Measurements from ENCODE around the gene HMGCR.
A peak's percentile ranks its signal among the peaks of the same experiment; 100 is the strongest.
"Not testable (repeated sequence)": the region's sequence is repeated elsewhere in the genome, so short reads cannot be mapped to it uniquely, and the experiment has no call there.

HMGCR gene

DNA sequence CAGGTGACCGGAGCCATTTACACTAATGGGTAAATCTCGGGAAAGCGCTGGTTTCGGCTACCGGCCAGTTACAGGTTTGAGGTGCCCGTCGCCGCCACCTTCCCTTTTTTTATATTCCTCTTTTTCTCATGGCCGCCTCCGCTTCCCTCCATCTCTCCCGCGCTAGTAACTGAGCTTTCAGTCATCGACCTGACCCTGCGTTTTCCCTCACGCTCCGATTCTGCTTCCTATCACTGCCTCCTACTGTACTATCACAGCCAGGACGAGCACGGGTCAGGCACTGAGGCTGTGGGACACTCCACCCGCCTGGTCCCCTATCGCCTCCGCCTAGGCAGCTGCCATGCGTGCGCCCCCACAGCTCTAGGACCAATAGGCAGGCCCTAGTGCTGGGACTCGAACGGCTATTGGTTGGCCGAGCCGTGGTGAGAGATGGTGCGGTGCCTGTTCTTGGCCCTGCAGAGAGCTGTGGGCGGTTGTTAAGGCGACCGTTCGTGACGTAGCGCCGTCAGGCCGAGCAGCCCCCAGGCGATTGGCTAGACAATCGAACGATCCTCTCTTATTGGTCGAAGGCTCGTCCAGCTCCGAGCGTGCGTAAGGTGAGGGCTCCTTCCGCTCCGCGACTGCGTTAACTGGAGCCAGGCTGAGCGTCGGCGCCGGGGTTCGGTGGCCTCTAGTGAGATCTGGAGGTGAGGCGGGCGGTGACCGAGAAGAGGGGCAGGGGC is at the start of gene HMGCR:
TSS of gene HMGCR (plus strand) at position 606 of the 722 bp plus-strand sequence. CDS start 5,386 bp downstream, outside the sequence.
- peak; percentile 96 for DNase-seq
- ATAC-seq: peak; percentile 99
- Mint-ChIP-seq H3K36me3 (ENCODE audit: low read depth) (peaks cover 16% of the 10 kb centered on the region), H3K9me3 (no peaks in the 10 kb centered on the region), H3K27ac (no peak within 1 kb of the TSS), H3K4me3 (no peak within 1 kb of the TSS), H3K4me1 (peaks cover 33% of the 10 kb centered on the region), H3K27me3 (no peaks in the 10 kb centered on the region)

DNA sequence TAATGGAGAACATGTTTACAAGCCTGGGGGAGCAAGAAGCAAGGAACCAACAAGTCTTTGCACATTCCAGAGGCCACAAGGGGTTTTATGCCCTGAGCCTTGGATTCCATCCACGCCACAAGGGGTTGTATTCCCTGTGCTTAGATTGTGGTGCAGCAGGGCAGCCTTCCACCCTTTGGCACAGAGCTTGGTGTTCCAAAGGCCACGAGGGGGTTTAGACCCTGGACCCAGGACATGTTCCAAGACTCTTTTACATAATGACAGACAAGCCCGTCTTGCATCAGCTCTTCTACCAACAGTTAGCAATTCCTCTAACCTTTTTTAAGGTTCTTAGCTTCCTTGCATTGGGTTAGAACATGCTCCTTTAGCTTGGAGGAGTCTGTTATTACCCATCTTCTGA is 45.2 kb upstream of the HMGCR start:
- not testable (repeated sequence) for ATAC-seq; H3K9me3 Mint-ChIP-seq; DNase-seq; H3K27ac Mint-ChIP-seq; H3K4me3 Mint-ChIP-seq; H3K27me3 Mint-ChIP-seq; H3K4me1 Mint-ChIP-seq; H3K36me3 Mint-ChIP-seq (ENCODE audit: low read depth)

DNA sequence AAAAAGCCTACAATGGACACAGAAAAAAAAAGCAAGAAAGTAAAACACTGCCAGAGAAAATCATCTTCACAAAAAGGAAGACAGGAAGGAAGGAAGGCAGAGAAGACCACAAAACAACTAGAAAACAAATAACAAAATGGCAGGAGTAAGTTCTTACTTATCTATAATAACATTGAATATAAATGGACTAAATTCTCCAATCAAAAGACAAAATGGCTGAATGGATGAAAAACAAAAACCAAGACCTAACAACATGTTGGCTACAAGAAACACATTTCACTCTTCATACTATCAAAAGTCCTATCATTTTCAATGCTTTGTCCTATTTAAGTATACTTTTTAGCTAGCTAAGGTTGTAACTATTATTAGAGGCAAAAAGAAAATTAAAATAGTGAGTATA is 36.9 kb upstream of the HMGCR start:
- Mint-ChIP-seq H3K27ac (no peak overlapping the region), H3K4me3 (no peak overlapping the region), H3K27me3 (no peaks in the 10 kb centered on the region), H3K36me3 (ENCODE audit: low read depth) (no peaks in the 10 kb centered on the region), H3K4me1 (no peaks in the 10 kb centered on the region), H3K9me3 (peaks cover 10% of the 10 kb centered on the region)
- ATAC-seq (no peak), DNase-seq (no peak)

DNA sequence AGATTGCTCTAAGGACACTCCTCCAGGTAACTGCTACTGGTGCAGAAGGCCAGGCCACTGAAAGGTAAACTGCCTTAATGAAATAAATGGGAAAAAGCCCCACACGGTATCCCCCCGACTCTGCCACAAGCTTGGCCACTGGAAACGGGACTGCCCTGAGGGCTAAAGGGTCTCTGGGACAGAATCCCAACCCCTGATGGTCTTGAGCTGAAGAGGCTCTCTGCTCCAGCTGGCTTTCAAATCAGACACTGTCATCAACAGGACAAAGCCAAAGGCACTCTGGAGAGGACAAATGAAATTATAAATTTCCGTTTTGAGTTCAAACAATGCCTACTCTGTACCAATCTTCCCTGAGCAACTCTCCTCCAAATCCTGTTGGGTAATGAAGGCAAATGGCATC is 33.6 kb upstream of the HMGCR start:
- ATAC-seq (no peak), DNase-seq (no peak)
- H3K27me3 Mint-ChIP-seq: peaks cover 4% of the 10 kb centered on the region
- no peak overlapping the region for H3K4me3 Mint-ChIP-seq
- peaks cover 5% of the 10 kb centered on the region for H3K9me3 Mint-ChIP-seq
- H3K27ac Mint-ChIP-seq: no peak overlapping the region
- H3K4me1 Mint-ChIP-seq: no peaks in the 10 kb centered on the region
- H3K36me3 Mint-ChIP-seq (ENCODE audit: low read depth): no peaks in the 10 kb centered on the region

DNA sequence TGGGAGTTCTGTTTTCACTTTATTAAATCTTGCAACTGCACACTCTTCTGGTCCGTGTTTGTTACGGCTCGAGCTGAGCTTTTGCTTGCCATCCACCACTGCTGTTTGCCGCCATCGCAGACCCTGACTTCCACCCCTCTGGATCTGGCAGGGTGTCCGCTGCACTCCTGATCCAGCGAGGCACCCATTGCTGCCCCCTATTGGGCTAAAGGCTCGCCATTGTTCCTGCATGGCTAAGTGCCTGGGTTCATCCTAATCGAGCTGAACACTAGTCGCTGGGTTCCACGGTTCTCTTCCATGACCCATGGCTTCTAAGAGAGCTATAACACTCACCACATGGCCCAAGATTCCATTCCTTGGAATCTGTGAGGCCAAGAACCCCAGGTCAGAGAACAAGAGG is 32.5 kb upstream of the HMGCR start:
- DNase-seq; H3K36me3 Mint-ChIP-seq (ENCODE audit: low read depth); H3K27ac Mint-ChIP-seq; H3K4me1 Mint-ChIP-seq; H3K27me3 Mint-ChIP-seq; H3K9me3 Mint-ChIP-seq; ATAC-seq; H3K4me3 Mint-ChIP-seq: not testable (repeated sequence)

DNA sequence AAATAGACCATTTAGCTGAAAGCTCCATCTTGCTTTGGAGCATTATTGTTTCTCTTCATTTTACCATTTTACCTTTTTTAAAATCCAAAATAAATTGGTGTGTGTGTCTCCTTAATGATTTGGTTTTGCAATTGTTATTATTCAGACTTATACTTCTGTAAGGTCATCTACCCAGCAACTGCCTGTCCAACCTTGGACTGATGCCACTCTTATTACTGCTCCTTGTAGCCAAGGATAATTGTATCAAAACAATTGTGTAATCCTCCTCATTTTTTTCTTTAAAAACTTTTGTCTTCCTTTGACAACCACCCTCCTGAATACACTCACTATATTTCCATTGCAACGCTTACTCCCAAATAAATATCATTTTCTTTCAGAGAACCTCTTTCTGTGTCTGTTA is 30.3 kb upstream of the HMGCR start:
- H3K9me3 Mint-ChIP-seq: no peaks in the 10 kb centered on the region
- no peaks in the 10 kb centered on the region for H3K4me1 Mint-ChIP-seq
- no peak for ATAC-seq
- peaks cover 4% of the 10 kb centered on the region for H3K27me3 Mint-ChIP-seq
- no peak overlapping the region for H3K4me3 Mint-ChIP-seq
- H3K27ac Mint-ChIP-seq: no peak overlapping the region
- DNase-seq: no peak
- H3K36me3 Mint-ChIP-seq (ENCODE audit: low read depth): no peaks in the 10 kb centered on the region

DNA sequence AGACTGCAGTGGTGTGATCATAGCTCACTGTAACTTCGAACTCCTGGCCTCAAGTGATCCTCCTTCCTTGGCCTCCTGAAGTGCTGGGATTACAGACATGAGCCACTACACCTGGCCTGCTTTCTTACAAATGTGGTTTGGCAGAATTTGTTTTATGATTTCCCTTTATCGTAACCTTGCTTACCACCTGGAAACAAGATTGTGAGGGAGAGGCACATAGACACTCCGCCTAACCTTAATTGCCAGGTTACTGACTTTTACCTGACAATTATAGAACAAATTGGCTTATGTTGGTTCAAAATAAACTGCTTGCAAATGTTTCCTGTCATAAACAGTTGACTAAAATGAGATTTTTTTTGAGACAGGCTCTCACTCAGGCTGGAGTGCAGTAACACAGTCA is 26.8 kb upstream of the HMGCR start:
- Mint-ChIP-seq H3K27me3 (peaks cover 4% of the 10 kb centered on the region), H3K36me3 (ENCODE audit: low read depth) (no peaks in the 10 kb centered on the region), H3K27ac (no peak overlapping the region), H3K4me1 (no peaks in the 10 kb centered on the region), H3K4me3 (no peak overlapping the region), H3K9me3 (no peaks in the 10 kb centered on the region)
- ATAC-seq (no peak), DNase-seq (no peak)

DNA sequence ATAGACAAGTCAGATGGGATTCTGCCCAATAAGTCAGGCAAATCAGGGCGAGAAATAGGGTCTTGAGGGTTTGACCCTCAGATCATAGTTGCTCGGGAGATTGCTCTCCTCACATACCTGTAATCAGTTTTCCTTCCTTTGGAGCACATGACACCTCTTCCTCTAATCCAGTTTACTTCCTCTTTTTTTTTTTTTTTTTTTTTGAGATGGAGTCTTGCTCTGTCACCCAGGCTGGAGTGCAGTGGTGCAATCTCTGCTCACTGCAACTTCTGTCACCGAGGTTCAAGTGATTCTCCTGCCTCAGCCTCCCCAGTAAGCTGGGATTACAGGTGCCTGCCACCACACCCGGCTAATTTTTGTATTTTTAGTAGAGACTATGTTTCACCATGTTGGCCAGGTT is 17.9 kb upstream of the HMGCR start:
- H3K9me3 Mint-ChIP-seq; H3K36me3 Mint-ChIP-seq (ENCODE audit: low read depth); H3K4me3 Mint-ChIP-seq; H3K27ac Mint-ChIP-seq; H3K27me3 Mint-ChIP-seq; DNase-seq; ATAC-seq: not testable (repeated sequence)
- H3K4me1 Mint-ChIP-seq: peaks cover 15% of the 10 kb centered on the region

DNA sequence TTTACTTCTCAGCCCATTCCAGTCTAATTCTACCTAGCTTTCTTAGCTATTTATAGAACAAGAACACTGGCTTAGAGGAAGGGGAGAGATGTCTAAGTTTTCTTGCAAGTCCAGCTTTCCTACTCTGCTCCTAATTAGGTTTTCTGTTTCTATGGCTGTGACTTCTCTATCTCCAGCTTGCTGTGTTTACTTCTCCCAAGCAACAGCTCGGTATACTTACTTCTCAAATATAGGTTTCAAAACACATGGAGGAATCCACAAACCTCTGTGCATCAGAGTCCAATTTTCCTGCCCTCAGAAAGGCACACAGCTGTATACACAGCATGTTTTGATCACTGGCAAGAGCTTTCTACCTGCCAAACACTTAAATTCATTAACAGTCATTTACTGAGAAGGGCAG is 17.4 kb upstream of the HMGCR start:
- no peak for DNase-seq
- H3K4me1 Mint-ChIP-seq: peaks cover 20% of the 10 kb centered on the region
- ATAC-seq: no peak
- no peak overlapping the region for H3K27ac Mint-ChIP-seq
- peaks cover 4% of the 10 kb centered on the region for H3K27me3 Mint-ChIP-seq
- H3K36me3 Mint-ChIP-seq (ENCODE audit: low read depth): no peaks in the 10 kb centered on the region
- H3K4me3 Mint-ChIP-seq: no peak overlapping the region
- no peaks in the 10 kb centered on the region for H3K9me3 Mint-ChIP-seq

DNA sequence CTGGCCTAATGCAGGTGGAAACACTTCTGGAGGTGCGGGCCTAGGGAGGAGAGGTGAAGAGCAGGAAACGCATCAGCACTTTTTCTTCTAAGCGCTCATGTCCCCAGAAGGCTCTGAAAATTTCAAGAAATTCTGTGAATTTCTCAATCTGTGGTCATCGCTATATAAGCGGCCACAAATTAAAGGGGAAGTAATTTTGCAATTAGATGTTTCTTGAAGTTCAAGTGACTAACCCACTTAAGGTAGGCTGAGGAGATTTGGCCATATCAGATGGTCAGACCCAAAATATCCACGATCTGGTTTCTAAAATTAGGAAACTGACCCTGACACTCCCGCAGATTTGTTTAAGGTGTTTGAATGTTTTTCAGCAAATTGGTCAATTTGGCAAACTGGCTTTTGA is 16.6 kb upstream of the HMGCR start:
- DNase-seq: no peak
- no peaks in the 10 kb centered on the region for H3K36me3 Mint-ChIP-seq (ENCODE audit: low read depth)
- no peak for ATAC-seq

DNA sequence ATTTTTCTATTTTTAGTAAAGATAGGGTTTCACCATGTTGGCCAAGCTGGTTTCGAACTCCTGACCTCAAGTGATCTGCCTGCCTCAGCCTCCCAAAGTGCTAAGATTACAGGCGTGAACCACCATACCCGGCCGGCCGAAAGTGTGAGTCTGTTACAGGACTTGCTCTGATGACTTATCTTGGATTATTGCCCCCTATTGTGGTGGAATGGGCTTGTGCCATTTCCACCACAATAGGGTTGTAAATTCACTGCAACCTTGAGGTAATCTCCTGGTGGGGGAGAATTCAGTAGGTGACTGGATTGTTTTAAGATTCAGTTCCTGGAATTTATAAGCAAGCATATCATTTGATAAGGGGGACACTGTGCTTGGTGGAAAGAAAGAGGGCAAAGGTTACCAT is 15.0 kb upstream of the HMGCR start:
- Mint-ChIP-seq H3K27ac (no peak overlapping the region), H3K36me3 (ENCODE audit: low read depth) (no peaks in the 10 kb centered on the region), H3K27me3 (peaks cover 4% of the 10 kb centered on the region), H3K4me1 (peaks cover 32% of the 10 kb centered on the region), H3K9me3 (no peaks in the 10 kb centered on the region), H3K4me3 (no peak overlapping the region)
- no peak for ATAC-seq
- no peak for DNase-seq

More for the DNA sequence above, 16.6 kb upstream of the HMGCR start:
- H3K4me3 Mint-ChIP-seq: no peak overlapping the region
- H3K27ac Mint-ChIP-seq: no peak overlapping the region
- no peaks in the 10 kb centered on the region for H3K9me3 Mint-ChIP-seq
- H3K4me1 Mint-ChIP-seq: peaks cover 28% of the 10 kb centered on the region
- H3K27me3 Mint-ChIP-seq: peaks cover 4% of the 10 kb centered on the region

DNA sequence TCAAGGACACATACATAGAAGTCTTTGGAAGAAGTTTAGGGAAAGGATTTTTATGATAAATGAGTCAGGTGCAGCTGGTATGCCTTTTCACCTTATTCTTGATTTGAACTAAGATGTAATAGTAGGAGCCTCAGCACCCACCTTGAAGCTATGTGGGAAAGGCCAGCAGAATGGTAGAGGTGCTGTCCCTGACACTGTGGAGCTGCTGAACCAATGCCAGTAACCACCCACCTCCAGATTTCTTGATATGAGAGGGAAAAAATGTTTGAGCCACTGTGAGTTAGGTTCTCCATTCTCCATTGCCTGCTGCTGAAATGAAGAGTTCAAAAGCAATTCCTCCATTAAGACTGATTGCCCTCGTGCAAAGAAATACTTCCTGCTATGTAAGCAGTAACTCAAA is 12.2 kb upstream of the HMGCR start:
- DNase-seq (peak; percentile 46), ATAC-seq (peak; percentile 88)
- Mint-ChIP-seq H3K4me3 (peak overlapping the region; percentile 51), H3K9me3 (no peaks in the 10 kb centered on the region), H3K36me3 (ENCODE audit: low read depth) (no peaks in the 10 kb centered on the region), H3K27me3 (peaks cover 2% of the 10 kb centered on the region), H3K4me1 (peaks cover 32% of the 10 kb centered on the region), H3K27ac (peak overlapping the region; percentile 89)

DNA sequence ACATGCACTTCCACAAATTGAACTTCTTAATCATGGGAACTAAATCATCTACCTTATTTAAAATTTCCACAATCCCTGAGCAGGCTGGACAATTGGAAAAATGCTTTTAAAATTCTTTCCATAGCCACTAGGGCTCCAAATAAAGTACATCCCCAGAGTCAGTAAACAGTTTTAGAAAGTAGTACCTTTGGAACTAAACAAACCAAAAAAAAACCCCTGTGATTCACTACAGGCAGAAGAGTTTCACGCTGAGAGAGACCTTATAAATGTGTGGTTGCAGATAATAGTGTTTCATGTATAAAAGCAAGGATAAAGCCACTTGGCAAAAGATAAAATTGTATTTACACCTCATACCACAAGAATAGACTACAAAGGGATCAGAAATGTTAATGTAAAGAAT is 11.8 kb upstream of the HMGCR start:
- Mint-ChIP-seq H3K27me3 (peaks cover 2% of the 10 kb centered on the region), H3K4me1 (peaks cover 30% of the 10 kb centered on the region), H3K4me3 (peak overlapping the region; percentile 51), H3K27ac (peak overlapping the region; percentile 89), H3K36me3 (ENCODE audit: low read depth) (no peaks in the 10 kb centered on the region), H3K9me3 (no peaks in the 10 kb centered on the region)
- DNase-seq: no peak
- peak; percentile 61 for ATAC-seq

DNA sequence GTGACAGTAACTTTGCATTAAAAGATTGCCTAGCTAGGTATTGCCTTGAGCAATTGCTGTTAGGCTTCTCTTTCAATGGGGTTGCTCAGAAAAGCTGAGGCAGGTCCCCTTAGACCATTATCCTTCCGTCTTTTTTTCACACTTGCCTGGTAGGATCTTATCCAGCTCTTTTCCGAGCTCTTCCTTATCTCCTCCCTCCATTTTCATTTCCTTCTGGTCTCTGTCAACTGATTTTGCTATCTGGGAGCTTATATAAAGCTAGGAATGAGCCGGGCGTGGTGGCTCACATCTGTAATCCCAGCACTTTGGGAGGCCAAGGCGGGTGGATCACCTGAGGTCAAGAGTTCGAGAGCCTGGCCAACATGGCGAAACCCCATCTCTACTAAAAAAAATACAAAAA is 6.6 kb upstream of the HMGCR start:
- no peak for DNase-seq
- no peak overlapping the region for H3K4me3 Mint-ChIP-seq

DNA sequence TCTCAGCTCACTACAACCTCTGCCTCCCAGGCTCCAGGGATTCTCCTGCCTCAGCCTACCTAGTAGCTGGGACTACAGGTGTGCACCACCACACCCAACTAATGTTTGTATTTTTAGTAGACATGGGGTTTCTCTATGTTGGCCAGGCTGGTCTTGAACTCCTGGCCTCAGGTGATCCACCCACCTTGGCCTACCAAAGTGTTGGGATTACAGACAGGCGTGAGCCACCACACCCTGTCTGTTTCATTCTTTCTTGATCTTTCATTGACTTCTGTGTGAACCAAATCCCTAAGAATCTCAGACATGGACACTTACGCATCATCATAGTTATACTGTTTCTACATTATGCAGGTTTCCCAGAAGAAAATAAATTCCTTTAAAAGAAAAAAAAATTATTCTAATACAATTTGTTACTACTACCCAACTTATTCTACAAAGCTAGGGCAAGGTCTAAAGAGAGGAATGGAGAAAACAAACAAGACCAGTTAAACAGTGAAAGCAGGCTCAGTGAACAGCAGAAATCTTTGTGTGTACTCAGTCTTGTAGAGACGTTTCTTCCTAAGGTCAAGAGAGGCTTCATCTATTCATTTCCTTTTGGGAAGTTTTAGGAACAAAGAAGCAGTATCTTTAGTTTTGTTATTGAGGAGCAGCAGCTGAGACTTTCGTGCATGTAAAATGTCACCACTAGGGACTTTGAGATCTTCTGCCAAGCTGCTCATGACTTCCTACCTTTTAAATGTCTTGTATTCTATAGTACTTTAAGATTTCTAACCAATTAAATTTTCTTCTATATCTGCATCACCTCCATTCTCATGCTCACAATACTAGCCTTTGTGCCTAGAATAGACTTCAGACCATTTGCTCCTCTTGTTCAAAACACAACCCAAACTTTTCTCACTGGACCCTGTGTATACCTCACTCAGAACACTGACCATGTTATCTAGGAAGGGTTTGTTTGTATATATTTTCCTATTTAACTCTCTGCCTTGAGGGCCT is 5.6 kb upstream of the HMGCR start:
- Mint-ChIP-seq H3K9me3 (no peaks in the 10 kb centered on the region), H3K27me3 (no peaks in the 10 kb centered on the region), H3K27ac (no peak overlapping the region), H3K4me1 (no peaks in the 10 kb centered on the region), H3K36me3 (ENCODE audit: low read depth) (no peaks in the 10 kb centered on the region), H3K4me3 (no peak overlapping the region)
- no peak for DNase-seq
- ATAC-seq: no peak

More for the DNA sequence above, 6.6 kb upstream of the HMGCR start:
- H3K27ac Mint-ChIP-seq: no peak overlapping the region
- H3K9me3 Mint-ChIP-seq: no peaks in the 10 kb centered on the region
- H3K36me3 Mint-ChIP-seq (ENCODE audit: low read depth): no peaks in the 10 kb centered on the region
- ATAC-seq: no peak
- H3K27me3 Mint-ChIP-seq: no peaks in the 10 kb centered on the region
- H3K4me1 Mint-ChIP-seq: peaks cover 3% of the 10 kb centered on the region
